Measurements from ENCODE around the gene ATP6V0D1. TPM values are rescaled to one million over a fixed set of nuclear protein-coding genes. Genes with fewer than 3 reads are reported as not detected.

ATP6V0D1 gene
- total and polyA plus RNA-seq, 2 of the 4 experiments (the other 2 are of a cell fraction), result 112 to 124 TPM

DNA sequence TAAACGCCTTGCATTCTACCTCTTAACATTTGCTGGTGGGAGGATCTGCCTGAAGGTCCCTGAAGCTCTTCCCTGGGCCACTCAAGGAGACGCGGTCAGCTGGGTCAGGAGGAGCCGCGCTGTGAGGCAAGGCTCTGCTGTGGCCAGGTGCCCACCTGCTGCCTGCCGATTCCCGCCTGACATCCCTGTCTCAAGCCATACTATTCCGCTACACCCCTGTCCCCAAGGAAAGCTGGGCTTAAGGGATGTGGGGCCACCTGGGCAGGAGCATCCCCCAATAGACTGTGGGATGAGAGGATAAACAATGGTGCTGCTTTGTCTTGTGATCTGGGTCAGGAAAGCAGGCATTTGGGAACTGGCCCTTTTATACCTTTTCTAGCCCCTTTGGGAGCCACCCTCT is 92.8 kb downstream of the ATP6V0D1 start:
- Histone ChIP-seq H3K14ac (replicated peaks; ENCODE audit: low read depth, low read length) (no peak overlapping the region), H3K23ac (ENCODE audit: low read depth, low read length) (no peak overlapping the region), H2AK5ac (ENCODE audit: low read depth, low read length) (no peak overlapping the region), H4K8ac (ENCODE audit: low read depth in 2 of 2, low read length in 2 of 2) (no peak overlapping the region), H2AFZ (replicated peaks; ENCODE audit: low read length, poor library complexity) (no peak overlapping the region), H3K4ac (ENCODE audit: low read depth, low read length) (no peak overlapping the region), H3K9me3 (ENCODE audit: control insufficient read depth, insufficient read depth, low read length) (no peaks in the 10 kb centered on the region), H4K91ac (ENCODE audit: insufficient read depth, low read depth, low read length) (no peak overlapping the region), H4K5ac (ENCODE audit: low read depth, low read length) (no peak overlapping the region), H3K4me1 (ENCODE audit: control insufficient read depth, insufficient read depth, low read length) (peaks cover 5% of the 10 kb centered on the region; the same call in 1 of the 2 replicates), H3K36me3 (ENCODE audit: control insufficient read depth, insufficient read depth, low read length) (no peaks in the 10 kb centered on the region), H2BK120ac (ENCODE audit: low read depth, low read length) (no peak overlapping the region), H3K27me3 (ENCODE audit: control insufficient read depth, insufficient read depth, low read length) (peaks cover 24% of the 10 kb centered on the region), H3K9ac (ENCODE audit: low read depth, low read length) (no peak overlapping the region), H2BK5ac (ENCODE audit: low read depth, low read length, poor library complexity, severe bottlenecking) (no peak overlapping the region), H3K27ac (ENCODE audit: insufficient read depth, low read length) (no peak overlapping the region), H3K4me3 (ENCODE audit: insufficient read depth, low read depth, low read length) (no peak overlapping the region), H3K4me2 (ENCODE audit: low read depth, low read length) (no peak overlapping the region), H3K9me1 (ENCODE audit: insufficient read depth, low read length) (peaks cover 5% of the 10 kb centered on the region; the same call in 1 of the 2 replicates), H4K20me1 (ENCODE audit: insufficient read depth, low read length) (no peaks in the 10 kb centered on the region), H3K18ac (ENCODE audit: low read depth, low read length) (no peak overlapping the region), H2BK15ac (ENCODE audit: low read depth, low read length) (no peak overlapping the region), H3K56ac (ENCODE audit: extremely low read depth, insufficient read depth, low read length) (no peak overlapping the region), H3K79me1 (ENCODE audit: low read depth in 1 of 2, low read length in 2 of 2) (no peaks in the 10 kb centered on the region), H2AK9ac (replicated peaks; ENCODE audit: low read depth, low read length, poor library complexity) (no peak overlapping the region), H2BK20ac (ENCODE audit: low read depth, low read length) (no peak overlapping the region)
- WGBS, 2 experiments (ENCODE audit: extremely low coverage in 2 of 2, insufficient read length in 1 of 2), result 93% methylated on average over 4 of the region's 8 CpGs; no CpG with 5 or more reads in 1 of the 2 experiments
- TF ChIP-seq, protein P1, sequence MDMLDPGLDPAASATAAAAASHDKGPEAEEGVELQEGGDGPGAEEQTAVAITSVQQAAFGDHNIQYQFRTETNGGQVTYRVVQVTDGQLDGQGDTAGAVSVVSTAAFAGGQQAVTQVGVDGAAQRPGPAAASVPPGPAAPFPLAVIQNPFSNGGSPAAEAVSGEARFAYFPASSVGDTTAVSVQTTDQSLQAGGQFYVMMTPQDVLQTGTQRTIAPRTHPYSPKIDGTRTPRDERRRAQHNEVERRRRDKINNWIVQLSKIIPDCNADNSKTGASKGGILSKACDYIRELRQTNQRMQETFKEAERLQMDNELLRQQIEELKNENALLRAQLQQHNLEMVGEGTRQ (IDR thresholded peaks at IDR 0.05; ENCODE audit: low read depth, low read length), result no peak
- no peak for TF ChIP-seq BHLHE40 (IDR thresholded peaks at IDR 0.05; ENCODE audit: low read depth, low read length)
- no peak for TF ChIP-seq SMC3 (IDR thresholded peaks at IDR 0.05; ENCODE audit: low read depth, low read length)
- TF ChIP-seq CEBPB (IDR thresholded peaks at IDR 0.05; ENCODE audit: low read depth, low read length), result no peak
- TF ChIP-seq CHD1 (IDR thresholded peaks at IDR 0.05; ENCODE audit: low read depth, low read length), result no peak
- TF ChIP-seq CTCF (conservative IDR thresholded peaks at IDR 0.05; ENCODE audit: low read depth, low read length), result no peak
- no peak for TF ChIP-seq MAZ (IDR thresholded peaks at IDR 0.05; ENCODE audit: borderline replicate concordance, low read depth, low read length)
- TF ChIP-seq MAFK (IDR thresholded peaks at IDR 0.05; ENCODE audit: low read depth, low read length), result no peak
- no peak for TF ChIP-seq RCOR1 (IDR thresholded peaks at IDR 0.05; ENCODE audit: insufficient replicate concordance, low read length)
- no peak for TF ChIP-seq RAD21 (IDR thresholded peaks at IDR 0.05; ENCODE audit: low read length)
- TF ChIP-seq NFE2L2 (IDR thresholded peaks at IDR 0.05; ENCODE audit: low read depth, low read length), result no peak
- in situ Hi-C loops (cut with MboI; ENCODE audit: low sequenced_read_pairs) (no loop called here), intact Hi-C loops (cut with micrococcal nuclease) (no loop called here), dilution Hi-C loops (cut with HindIII; ENCODE audit: low sequenced_read_pairs, unreplicated experiment) (no loop called here)
- ChIA-PET POLR2A (ENCODE audit: unreplicated experiment) (interaction anchor here (0.6 kb wide), 1 partner anchor 185 kb away, joined by 6 read pairs; no protein-coding TSS in a partner anchor), CTCF (no interaction called here)
- no TSS peak for BruUV-seq (replicated peaks)
- ATAC-seq (ENCODE audit: low read depth) (no peak), DNase-seq (no peak)
